SK-MEL-5 (cell line): ENCODE measurements around the gene SORCS2. TPM values are rescaled to one million over a fixed set of nuclear protein-coding genes. Genes with fewer than 3 reads are reported as not detected.

Experiments used
- DNase-seq: peaks from one replicate; pipeline ENCODE4 v3.0.0-alpha.2; 2016; ENCODE audit warnings: low read depth, low spot score
- in situ Hi-C: cut with HindIII; loops from 2 replicates; pipeline ENCODE4 v1.10.0; 2016; ENCODE audit warnings: low sequenced_read_pairs, high pct_unique_total_duplicates, low pct_unique_long_range_greater_than_20kb
- total RNA-seq: library from RNA; depleted of rRNA; stranded (reverse); fragments of >200 nt; shearing (Covaris generic); gene quantifications from 2 replicates; pipeline ENCODE4 v1.2.3, GENCODE V29; 2014

The SORCS2 gene
- total RNA-seq, 1 experiment from 2014 or later, result not detected

- DNase-seq, result no peak
- in situ Hi-C loops, result no loop called here
Measured at GRCh38 chr4:7310451-7310850, 118.1 kb downstream of the SORCS2 start.

- in situ Hi-C loops, result no loop called here
- DNase-seq, result no peak
Measured at GRCh38 chr4:7311205-7311604, 118.9 kb downstream of the SORCS2 start.

- in situ Hi-C loops, result no loop called here
- DNase-seq, result no peak
Measured at GRCh38 chr4:7312691-7313090, 120.4 kb downstream of the SORCS2 start.

DNA sequence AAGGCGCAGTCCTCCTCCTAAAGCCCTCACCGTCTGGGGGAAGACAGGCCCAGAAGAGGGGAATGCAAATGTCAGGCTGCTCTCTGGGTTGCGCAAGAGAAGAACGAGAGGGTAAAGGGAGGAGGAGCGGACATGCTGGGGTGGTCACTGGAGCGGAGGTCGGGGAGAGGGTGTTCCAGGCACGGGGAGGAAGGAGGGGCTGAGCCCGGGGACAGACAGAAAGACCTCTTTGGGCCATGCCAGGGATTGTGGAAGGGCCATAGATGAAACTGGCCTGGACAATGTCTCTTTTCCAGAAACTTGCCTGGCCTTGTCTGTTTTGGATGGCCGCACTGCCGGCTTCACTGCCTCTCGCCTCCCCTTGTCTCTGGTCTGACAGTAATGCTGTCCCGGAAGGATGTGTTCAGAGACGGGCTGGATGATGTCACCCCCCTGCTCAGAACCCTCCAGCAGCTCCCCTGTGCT, 121.0 kb downstream of the SORCS2 start:
- DNase-seq, result no peak
- in situ Hi-C loops, result no loop called here

DNA sequence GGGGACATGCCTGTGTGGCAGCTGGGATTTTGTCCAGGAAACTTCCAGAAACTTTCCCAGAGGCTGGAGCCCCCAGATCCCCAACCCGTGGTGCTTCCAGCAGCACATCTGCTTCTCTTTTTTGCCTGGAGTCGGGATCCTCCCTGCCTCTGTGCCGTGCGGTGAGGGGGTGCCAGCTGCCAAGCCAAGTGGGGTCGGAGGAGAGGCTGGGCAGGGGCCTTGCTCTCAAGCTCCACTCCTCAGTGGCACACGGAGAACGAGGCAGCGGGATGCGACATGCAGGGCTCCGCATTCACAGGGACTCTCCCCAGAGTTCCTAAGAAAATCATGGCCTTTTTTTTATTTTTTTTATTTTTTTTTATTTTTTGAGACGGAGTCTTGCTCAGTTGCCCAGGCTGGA, 121.7 kb downstream of the SORCS2 start:
- in situ Hi-C loops, result no loop called here
- DNase-seq, result no peak

DNA sequence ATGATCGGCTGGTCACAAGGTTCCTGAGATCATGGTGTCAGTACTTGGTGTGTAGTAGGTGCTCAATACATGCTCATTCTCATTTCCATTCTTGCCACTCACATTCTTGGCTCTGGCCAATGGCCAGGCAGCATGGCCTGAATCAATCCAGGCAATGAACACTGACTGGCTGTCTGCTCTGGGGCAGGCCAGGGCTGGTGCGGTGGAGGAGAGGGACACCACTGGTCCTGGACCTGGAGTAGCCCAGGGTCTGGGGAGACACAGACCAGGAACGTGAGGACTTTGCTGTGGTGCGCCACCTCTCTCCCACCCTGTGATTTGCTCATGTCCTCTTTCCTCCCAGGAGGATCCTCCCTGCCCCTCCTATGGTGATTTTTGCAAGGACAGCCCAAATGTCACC, 122.9 kb downstream of the SORCS2 start:
- in situ Hi-C loops, result no loop called here
- no peak for DNase-seq

GRCh38 chr4:7315935-7316334, 123.6 kb downstream of the SORCS2 start:
- DNase-seq, result no peak
- in situ Hi-C loops, result no loop called here

DNA sequence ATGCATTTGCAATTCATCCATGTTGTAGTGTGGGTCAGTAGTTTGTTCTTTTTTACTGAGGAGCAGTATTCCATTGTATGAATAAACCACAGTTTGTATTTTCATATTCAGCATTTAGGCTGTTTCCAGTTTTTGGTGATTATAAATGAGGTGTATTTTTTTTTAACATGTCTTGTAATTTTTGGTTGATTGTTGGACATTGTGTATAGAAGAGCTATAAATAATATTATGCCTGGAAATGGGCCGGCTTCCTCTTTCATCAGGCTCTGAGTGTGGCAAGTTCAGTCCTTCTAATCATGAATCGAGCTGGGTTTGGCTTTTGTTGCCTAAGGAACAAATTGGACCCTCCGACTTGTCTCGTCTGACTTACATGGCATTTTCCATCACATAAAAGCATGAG, 126.7 kb downstream of the SORCS2 start:
- DNase-seq, result no peak
- in situ Hi-C loops, result no loop called here

DNA sequence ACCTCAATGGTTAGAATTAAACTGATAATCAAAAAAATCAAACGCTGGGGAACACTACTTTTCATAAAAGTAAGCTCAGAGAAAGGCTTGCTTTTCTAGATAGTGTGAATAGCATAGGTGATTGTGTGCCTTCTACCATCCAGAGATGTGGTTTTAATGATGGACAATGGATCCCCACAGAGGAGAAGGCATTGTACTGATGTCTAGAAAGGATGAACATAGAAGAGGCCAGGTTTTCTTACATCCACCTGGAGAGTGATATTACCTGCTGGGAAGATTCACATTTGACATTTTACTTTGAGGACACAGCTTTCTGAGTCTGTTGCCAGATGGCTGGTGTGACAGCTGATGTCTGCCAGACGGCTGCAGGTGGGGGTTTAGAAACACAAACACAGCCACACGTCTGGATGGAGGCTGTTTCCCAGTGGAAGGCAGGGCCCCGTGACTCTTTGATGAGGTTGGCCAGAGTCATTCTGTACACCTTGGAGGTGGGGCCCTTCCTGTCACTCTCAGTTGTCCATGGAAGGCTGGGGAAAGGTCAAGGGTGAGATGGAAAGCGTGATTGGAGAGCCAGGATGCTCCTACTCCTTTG, 128.0 kb downstream of the SORCS2 start:
- no peak for DNase-seq
- in situ Hi-C loops, result no loop called here

DNA sequence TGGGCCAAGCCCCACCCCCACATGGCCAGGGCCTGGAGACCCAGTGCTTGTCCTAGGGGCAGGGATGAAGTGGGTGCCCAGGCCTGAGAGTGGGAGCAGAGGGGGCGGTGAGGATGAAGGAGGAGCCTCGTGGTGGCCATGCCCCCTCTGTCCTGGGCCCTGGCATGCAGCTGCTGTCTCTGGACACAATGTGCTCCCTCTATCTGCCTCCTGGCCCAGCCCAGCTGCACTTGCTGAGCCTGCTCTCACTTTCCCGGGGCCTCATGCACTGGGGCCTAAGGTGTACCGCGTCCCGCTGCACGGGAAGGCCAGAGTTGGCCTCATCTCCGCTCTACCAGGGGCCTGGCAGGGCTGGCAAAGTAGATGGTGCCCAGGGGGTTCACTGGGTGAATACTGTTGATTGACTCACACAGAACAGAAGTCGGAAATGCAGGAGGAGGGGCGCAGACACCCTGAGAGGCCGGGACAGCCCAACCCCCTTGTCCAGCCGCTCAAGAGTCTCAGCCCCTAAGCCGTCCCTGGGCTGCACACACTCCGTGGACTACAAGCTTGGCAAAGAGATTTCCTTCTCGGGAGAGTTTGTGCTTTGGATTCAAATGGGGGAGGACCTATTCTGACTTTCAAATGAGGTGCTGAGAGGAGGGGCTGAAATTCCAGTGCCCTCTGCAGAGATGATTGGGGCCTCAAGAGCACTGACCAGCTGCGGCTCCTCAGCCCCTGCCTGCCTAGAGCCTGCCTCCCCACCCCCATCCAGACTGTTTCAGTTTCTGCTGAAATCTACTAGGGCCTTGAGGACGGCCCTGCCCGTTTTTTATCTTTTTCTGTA, 130.0 kb downstream of the SORCS2 start:
- DNase-seq, result no peak
- in situ Hi-C loops, result no loop called here

DNA sequence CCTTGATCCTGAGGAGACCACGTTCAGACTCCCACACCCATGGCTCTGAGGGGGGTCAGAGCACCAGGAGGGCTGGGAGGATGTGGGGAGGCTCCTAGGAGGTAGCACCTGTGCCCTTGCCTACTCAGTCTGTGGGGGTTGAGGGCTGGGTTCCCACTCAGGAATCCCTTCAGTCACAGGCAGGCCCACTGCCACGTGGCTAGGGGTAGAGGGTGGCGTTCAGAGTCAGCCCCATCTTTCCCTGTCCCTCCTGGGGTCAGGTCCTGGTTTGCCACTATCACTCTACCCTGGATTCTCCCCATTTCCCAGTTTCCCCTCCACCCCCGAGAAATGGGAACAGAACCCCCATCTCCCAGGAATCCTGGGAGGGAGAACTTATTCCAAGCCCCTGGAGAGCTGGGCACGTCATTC, 131.1 kb downstream of the SORCS2 start:
- no peak for DNase-seq
- in situ Hi-C loops, result no loop called here

DNA sequence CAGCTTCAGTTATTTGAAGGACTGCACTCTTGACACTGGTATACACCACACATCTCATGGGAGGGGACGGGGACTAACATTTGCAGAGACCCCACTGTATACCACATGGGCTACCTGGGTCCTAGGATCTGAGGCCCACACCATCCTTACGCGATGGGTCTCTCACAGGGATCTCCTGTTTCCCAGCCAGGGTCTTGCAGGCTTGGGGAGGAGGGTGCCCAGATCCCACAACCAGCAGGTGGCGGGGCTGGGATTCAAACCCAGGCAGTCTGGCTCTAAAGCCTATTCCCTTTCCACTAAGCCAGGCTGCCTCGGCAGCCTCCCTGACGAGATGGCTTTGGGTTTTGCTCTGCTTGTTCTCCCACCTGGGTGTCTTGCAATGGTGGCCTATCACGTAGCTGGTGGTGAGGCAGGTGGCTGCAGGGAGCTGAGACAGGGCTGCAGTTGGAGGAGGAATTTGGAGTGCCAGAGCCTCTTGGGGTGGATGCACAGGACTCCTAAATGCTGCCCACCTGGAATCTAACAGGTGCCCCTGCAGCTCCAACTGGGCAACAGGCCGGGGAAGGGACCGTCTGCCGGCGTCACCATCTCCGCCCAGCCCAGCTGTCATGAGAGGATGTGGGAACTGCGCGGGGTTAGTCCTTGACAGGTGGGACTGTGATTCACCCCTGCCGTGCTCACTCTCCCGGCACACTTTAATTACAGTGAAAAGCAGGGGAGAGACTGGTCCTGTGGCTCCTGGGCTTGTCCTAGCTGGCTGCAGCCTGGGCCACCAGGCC, 131.7 kb downstream of the SORCS2 start:
- DNase-seq, result no peak
- in situ Hi-C loops, result no loop called here

GRCh38 chr4:7324651-7325121, 132.3 kb downstream of the SORCS2 start:
- in situ Hi-C loops, result no loop called here
- no peak for DNase-seq

- in situ Hi-C loops, result no loop called here
Measured at GRCh38 chr4:7325541-7325940, 133.2 kb downstream of the SORCS2 start.

GRCh38 chr4:7326306-7326692, 134.0 kb downstream of the SORCS2 start:
- no peak for DNase-seq
- in situ Hi-C loops, result no loop called here

More at GRCh38 chr4:7325541-7325940, 133.2 kb downstream of the SORCS2 start:
- no peak for DNase-seq

DNA sequence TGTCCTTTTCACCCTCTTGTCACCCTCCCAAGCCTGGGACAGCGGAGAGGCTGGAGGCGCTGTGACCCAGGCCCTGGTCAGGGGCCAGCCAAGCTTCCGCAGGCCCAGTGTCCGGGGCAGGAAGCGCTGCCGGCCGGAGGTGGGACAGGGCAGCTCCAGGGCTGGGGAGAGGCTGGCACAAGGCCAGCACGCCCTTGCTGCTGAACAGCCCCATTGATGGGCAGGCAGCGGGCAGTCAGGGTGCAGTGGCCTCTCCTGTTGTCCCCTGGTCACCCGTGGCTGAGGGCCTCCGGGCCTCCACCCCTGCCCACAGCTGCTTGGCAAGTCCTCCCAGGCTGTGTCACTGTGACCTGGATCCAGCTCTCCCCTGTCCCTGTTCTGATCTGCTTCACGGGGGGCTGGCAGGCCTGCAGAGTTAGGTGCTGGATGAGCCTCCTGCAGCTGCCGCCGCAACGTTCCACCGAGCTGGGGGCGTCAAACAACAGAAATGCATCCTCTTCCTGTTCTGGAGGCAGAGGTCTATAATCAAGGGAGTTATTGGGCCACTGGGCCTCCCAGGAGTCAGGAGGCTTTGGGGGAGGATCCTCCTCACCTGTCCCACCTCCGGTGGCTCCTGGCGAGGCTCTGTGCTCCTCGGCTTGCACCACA, 134.5 kb downstream of the SORCS2 start:
- in situ Hi-C loops, result no loop called here
- no peak for DNase-seq

- in situ Hi-C loops, result no loop called here
- DNase-seq, result no peak
Measured at GRCh38 chr4:7327341-7327885, 135.1 kb downstream of the SORCS2 start.
